Stomach (tissue), 4 donors: ENCODE data around the gene PKN3.

ENCODE experiments used
- EP300 ChIP-seq: sonication (generic); formaldehyde crosslinking; IDR thresholded peaks from one replicate; pipeline ENCODE4 v1.6.1; 2017; ENCODE audit warnings: antibody characterized with exemption
- POLR2A ChIP-seq, 4 donors: fragments of 450-650 bp; IDR thresholded peaks; one replicate each; pipeline ENCODE4 v1.6.1; 2016; ENCODE audit warnings: antibody characterized with exemption in 4 of 4, control low read depth in 2 of 4, mild to moderate bottlenecking in 1 of 4, moderate library complexity in 1 of 4
- POLR2AphosphoS5 ChIP-seq, 3 donors: sonication (generic); formaldehyde crosslinking; IDR thresholded peaks; one replicate each; pipeline ENCODE4 v1.6.1; 2016; ENCODE audit warnings: antibody characterized with exemption in 3 of 3
- TF ChIP-seq, protein P1 (sequence below), 7 experiments: fragments of 450-650 bp in 4 of 7; fragments of 200-600 bp in 3 of 7; sonication (generic) in 3 of 7; IDR thresholded peaks; one replicate each; pipeline ENCODE4 v1.5.1; 2016 to 2019; ENCODE audit warnings: antibody characterized with exemption in 7 of 7, control low read depth in 2 of 7, mild to moderate bottlenecking in 1 of 7

DNA sequence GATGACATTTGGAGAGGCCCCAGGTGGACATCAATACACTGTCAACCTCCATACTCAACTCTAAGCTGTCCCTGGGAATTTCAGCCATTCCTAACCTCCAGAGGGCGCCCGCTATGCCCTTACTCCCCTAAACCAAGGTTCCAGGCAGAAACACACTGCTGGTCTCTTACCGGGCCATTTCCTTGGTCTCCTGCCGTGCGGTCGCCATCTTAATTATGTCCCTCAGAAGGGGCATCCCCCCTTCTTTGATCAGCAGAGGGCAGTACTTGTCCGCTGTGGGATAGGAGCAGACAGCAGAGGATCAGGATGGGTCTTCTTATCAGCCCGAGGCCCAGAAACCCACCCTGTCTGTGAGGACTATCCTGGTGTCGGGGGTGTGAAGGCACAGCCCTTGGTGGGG is 31.0 kb downstream of the PKN3 start:
- TF ChIP-seq, protein P1, sequence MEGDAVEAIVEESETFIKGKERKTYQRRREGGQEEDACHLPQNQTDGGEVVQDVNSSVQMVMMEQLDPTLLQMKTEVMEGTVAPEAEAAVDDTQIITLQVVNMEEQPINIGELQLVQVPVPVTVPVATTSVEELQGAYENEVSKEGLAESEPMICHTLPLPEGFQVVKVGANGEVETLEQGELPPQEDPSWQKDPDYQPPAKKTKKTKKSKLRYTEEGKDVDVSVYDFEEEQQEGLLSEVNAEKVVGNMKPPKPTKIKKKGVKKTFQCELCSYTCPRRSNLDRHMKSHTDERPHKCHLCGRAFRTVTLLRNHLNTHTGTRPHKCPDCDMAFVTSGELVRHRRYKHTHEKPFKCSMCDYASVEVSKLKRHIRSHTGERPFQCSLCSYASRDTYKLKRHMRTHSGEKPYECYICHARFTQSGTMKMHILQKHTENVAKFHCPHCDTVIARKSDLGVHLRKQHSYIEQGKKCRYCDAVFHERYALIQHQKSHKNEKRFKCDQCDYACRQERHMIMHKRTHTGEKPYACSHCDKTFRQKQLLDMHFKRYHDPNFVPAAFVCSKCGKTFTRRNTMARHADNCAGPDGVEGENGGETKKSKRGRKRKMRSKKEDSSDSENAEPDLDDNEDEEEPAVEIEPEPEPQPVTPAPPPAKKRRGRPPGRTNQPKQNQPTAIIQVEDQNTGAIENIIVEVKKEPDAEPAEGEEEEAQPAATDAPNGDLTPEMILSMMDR (IDR thresholded peaks at IDR 0.05), result peak in 5 of 7 experiments; percentile 42 to 69 (median 62)
- TF ChIP-seq POLR2AphosphoS5 (IDR thresholded peaks at IDR 0.05) (peak in 1 of 3 donors; percentile 65), POLR2A (IDR thresholded peaks at IDR 0.05) (no peak), EP300 (no peak)
